Mammary epithelial cell (primary cell): ENCODE measurements around the gene NCLN.

ENCODE experiments used
- EZH2 ChIP-seq: IDR thresholded peaks from 2 replicates; pipeline ENCODE4 v1.6.1; 2012; ENCODE audit warnings: low read length, inconsistent platforms, borderline replicate concordance
- TF ChIP-seq, protein P1 (sequence below), 2 donors: IDR thresholded peaks in 1 of 2; conservative IDR thresholded peaks in 1 of 2; 2 replicates each; pipeline ENCODE4 v1.5.1; 2011 to 2012; ENCODE audit warnings: inconsistent platforms in 2 of 2, low read length in 2 of 2, mild to moderate bottlenecking in 2 of 2, control low read depth in 1 of 2, low read depth in 1 of 2; ENCODE audit not compliant: insufficient read depth in 1 of 2; ENCODE audit errors: extremely low read depth in 1 of 2

DNA sequence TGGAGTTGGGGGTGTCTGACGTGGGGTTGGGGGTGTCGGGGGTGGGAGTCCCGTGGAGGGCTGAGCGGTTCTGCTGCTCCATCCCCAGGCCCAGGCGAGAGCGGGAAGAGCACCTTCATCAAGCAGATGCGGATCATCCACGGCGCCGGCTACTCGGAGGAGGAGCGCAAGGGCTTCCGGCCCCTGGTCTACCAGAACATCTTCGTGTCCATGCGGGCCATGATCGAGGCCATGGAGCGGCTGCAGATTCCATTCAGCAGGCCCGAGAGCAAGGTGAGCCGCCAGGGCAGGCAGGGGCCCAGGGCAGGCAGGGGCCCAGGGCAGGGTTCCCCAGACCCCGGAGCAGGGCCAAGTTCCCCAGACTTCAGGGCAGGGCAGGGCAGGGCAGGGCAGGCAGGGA, 37.2 kb upstream of the NCLN start:
- TF ChIP-seq, protein P1, sequence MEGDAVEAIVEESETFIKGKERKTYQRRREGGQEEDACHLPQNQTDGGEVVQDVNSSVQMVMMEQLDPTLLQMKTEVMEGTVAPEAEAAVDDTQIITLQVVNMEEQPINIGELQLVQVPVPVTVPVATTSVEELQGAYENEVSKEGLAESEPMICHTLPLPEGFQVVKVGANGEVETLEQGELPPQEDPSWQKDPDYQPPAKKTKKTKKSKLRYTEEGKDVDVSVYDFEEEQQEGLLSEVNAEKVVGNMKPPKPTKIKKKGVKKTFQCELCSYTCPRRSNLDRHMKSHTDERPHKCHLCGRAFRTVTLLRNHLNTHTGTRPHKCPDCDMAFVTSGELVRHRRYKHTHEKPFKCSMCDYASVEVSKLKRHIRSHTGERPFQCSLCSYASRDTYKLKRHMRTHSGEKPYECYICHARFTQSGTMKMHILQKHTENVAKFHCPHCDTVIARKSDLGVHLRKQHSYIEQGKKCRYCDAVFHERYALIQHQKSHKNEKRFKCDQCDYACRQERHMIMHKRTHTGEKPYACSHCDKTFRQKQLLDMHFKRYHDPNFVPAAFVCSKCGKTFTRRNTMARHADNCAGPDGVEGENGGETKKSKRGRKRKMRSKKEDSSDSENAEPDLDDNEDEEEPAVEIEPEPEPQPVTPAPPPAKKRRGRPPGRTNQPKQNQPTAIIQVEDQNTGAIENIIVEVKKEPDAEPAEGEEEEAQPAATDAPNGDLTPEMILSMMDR (conservative IDR thresholded peaks at IDR 0.05 in 1 of 2, IDR thresholded peaks at IDR 0.05 in 1 of 2; ENCODE audit: extremely low read depth in 1 of 2, insufficient read depth in 1 of 2, low read depth in 1 of 2, low read length in 2 of 2), result no peak
- no peak for TF ChIP-seq EZH2
